GM19043 (cell line): ENCODE results near the gene CCNF.
A peak's percentile ranks its signal among the peaks of the same experiment; 100 is the strongest.

Experiments
- ATAC-seq: cut with Tn5 transposase; IDR thresholded peaks from one replicate; pipeline ENCODE4 v1.9.1; 2021; ENCODE audit warnings: low read depth; ENCODE audit not compliant: unreplicated experiment

Gene CCNF

GRCh38 chr16:2456551-2457153 is 27.4 kb downstream of the CCNF start:
- ATAC-seq: no peak

- ATAC-seq: no peak
Observed at GRCh38 chr16:2457267-2457666, 28.0 kb downstream of the CCNF start.

- ATAC-seq: no peak
Observed at GRCh38 chr16:2457946-2458345, 28.7 kb downstream of the CCNF start.

GRCh38 chr16:2458887-2459646 is 29.8 kb downstream of the CCNF start:
- no peak for ATAC-seq

GRCh38 chr16:2459647-2460390 is 30.6 kb downstream of the CCNF start, which contains the start of gene TEDC2:
TSS of gene TEDC2 (plus strand) at chr16:2460109. CDS start at chr16:2460145, 36 bp downstream.
- ATAC-seq: peak; percentile 92

- no peak for ATAC-seq
Observed at GRCh38 chr16:2460391-2460713, 31.1 kb downstream of the CCNF start.

- ATAC-seq: no peak
Observed at GRCh38 chr16:2460916-2461315, 31.7 kb downstream of the CCNF start.

GRCh38 chr16:2462031-2462866 is 33.0 kb downstream of the CCNF start:
- no peak for ATAC-seq

- ATAC-seq: no peak
Observed at GRCh38 chr16:2464333-2464732, 35.1 kb downstream of the CCNF start.

GRCh38 chr16:2465653-2466415 is 36.6 kb downstream of the CCNF start:
- ATAC-seq: no peak

- ATAC-seq: no peak
Observed at GRCh38 chr16:2466667-2467527, 37.6 kb downstream of the CCNF start.

- ATAC-seq: no peak
Observed at GRCh38 chr16:2467528-2468232, 38.4 kb downstream of the CCNF start.

- ATAC-seq: no peak
Observed at GRCh38 chr16:2468233-2468724, 39.0 kb downstream of the CCNF start.

GRCh38 chr16:2468725-2469398 is 39.6 kb downstream of the CCNF start:
- ATAC-seq: no peak

GRCh38 chr16:2469399-2470233 is 40.4 kb downstream of the CCNF start:
- no peak for ATAC-seq

GRCh38 chr16:2470234-2470601 is 41.0 kb downstream of the CCNF start:
- no peak for ATAC-seq

- no peak for ATAC-seq
Observed at GRCh38 chr16:2470603-2471015, 41.4 kb downstream of the CCNF start.
